ENCODE results near the gene IFNLR1. TPM values are rescaled to one million over a fixed set of nuclear protein-coding genes. Genes with fewer than 3 reads are reported as not detected.

The IFNLR1 gene
- total and polyA plus RNA-seq, 12 donors = 1.8 to 11.5 (median 3.9) TPM

DNA sequence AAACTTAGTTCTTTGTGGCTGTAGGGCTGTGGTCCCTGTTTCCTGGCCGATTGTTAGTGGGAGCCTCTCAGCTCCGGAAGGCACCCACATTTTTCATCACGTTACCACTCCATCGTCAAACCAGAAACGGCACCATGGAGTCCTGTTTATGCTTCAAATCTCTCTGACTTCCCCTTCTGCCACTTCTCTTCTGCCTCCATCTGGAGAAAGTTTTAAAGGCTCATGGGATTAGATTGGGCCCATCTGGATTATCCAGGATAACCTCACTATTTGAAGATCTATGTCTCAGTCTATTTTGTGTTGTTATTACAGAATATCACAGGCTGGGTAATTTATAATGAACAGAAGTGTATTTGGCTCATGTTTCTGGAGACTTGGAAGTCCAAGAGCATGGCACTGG is 24.9 kb downstream of the IFNLR1 start:
- H3K36me3 ChIP-seq (replicated peaks in 1 of 2) = no peaks in the 10 kb centered on the region
- no peak for DNase-seq
- H3K4me3 ChIP-seq = no peak overlapping the region
- WGBS, 4 donors = 71 to 86% (median 78%) methylated on average over 5 of the region's 5 CpGs
- intact Hi-C loops (cut with DNase I) = no loop called here
- no peaks in the 10 kb centered on the region for H3K4me1 ChIP-seq (replicated peaks in 1 of 2)
- no peaks in the 10 kb centered on the region for H3K27me3 ChIP-seq
- no peak overlapping the region for H3K27ac ChIP-seq
- no peaks in the 10 kb centered on the region for H3K9me3 ChIP-seq (replicated peaks in 1 of 3)
- TF ChIP-seq, protein P1, sequence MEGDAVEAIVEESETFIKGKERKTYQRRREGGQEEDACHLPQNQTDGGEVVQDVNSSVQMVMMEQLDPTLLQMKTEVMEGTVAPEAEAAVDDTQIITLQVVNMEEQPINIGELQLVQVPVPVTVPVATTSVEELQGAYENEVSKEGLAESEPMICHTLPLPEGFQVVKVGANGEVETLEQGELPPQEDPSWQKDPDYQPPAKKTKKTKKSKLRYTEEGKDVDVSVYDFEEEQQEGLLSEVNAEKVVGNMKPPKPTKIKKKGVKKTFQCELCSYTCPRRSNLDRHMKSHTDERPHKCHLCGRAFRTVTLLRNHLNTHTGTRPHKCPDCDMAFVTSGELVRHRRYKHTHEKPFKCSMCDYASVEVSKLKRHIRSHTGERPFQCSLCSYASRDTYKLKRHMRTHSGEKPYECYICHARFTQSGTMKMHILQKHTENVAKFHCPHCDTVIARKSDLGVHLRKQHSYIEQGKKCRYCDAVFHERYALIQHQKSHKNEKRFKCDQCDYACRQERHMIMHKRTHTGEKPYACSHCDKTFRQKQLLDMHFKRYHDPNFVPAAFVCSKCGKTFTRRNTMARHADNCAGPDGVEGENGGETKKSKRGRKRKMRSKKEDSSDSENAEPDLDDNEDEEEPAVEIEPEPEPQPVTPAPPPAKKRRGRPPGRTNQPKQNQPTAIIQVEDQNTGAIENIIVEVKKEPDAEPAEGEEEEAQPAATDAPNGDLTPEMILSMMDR (IDR thresholded peaks at IDR 0.05) = no peak
- no peak for TF ChIP-seq POLR2A (IDR thresholded peaks at IDR 0.05)

DNA sequence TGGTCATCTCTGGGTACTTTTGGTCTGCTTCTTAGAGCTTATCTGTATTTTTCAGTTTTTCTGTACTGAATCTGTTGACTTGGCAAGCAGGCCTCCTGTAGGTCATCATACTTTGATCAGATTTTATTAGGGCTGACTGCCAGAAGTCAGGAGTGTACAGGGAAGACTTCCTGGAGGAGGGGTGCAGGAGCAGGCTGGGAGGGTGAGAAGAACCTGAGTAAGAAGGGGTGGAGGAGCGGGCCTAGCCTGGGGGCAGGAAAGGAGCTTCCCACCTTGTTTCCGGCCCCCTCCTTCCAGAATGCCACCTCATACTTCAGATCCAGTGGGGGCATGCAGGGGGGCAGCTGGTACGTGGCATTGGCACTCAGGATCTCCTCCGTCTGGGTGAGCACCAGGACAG is 25.8 kb downstream of the IFNLR1 start:
- Histone ChIP-seq H3K4me3 (no peak overlapping the region), H3K4me1 (replicated peaks in 1 of 2) (no peaks in the 10 kb centered on the region), H3K27me3 (no peaks in the 10 kb centered on the region), H3K36me3 (replicated peaks in 1 of 2) (no peaks in the 10 kb centered on the region), H3K27ac (no peak overlapping the region), H3K9me3 (replicated peaks in 1 of 3) (no peaks in the 10 kb centered on the region)
- intact Hi-C loops (cut with DNase I) = no loop called here
- DNase-seq = no peak
- 86 to 100% (median 89%) methylated on average over 2 to 4 of the region's 4 CpGs for WGBS, 4 donors
- TF ChIP-seq, protein P1 (IDR thresholded peaks at IDR 0.05) = no peak
- TF ChIP-seq POLR2A (IDR thresholded peaks at IDR 0.05) = no peak

DNA sequence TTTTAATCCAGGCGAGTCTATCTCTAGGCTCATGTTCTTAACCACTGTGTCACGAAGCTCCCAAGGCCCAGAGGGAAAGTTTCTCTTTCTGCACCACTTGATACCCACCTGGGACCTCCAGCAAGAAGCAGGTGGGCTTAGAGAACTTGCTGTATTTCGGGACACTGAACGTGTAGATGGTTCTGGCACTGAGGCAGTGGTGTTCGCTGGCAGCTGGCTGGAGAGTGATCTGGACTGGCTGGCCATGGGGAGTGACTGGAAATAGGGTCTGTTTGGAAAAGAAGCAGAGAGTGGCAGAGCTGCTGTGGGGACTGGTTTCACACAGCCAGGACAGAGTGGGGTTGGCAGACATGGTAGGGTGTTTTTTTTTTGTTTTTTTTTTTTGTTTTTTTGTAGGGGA is 27.7 kb downstream of the IFNLR1 start:
- 87 to 96% (median 92%) methylated on average over 5 of the region's 5 CpGs for WGBS, 4 donors
- H3K36me3 ChIP-seq (replicated peaks in 1 of 2) = no peaks in the 10 kb centered on the region
- H3K4me1 ChIP-seq (replicated peaks in 1 of 2) = no peaks in the 10 kb centered on the region
- H3K27me3 ChIP-seq = no peaks in the 10 kb centered on the region
- DNase-seq = no peak
- no peak overlapping the region for H3K4me3 ChIP-seq
- no peak overlapping the region for H3K27ac ChIP-seq
- TF ChIP-seq, protein P1 (IDR thresholded peaks at IDR 0.05) = no peak
- TF ChIP-seq POLR2A (IDR thresholded peaks at IDR 0.05) = no peak
- no peaks in the 10 kb centered on the region for H3K9me3 ChIP-seq (replicated peaks in 1 of 3)
- intact Hi-C loops (cut with DNase I) = no loop called here

DNA sequence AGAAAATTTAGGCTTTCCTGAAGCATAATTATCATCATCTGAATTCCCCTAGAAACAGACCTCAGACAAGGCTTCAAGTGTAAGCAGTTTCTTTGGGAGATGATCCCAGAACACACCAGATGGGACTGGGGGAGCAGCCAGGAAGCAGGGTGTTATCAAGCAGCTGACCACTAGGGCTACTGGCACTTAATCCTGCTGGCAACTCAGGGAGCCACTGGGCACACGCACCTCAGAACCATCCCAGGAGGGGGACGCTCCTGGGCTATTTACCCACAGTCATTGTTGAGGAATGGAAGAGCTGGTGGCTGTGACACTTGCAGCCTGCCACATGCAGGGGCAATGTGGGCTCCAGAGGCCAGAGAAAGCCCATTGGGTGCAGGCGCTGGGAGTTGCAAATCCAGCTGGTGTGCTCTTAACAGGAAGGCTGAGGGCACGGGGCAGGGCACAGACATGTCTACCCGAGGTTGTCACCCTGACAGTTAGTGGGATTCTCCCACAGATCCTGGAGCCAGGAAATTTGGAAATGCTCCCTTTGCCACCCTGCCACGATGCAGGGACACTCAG is 29.1 kb downstream of the IFNLR1 start:
- H3K36me3 ChIP-seq (replicated peaks in 1 of 2) = no peaks in the 10 kb centered on the region
- H3K4me1 ChIP-seq (replicated peaks in 1 of 2) = no peaks in the 10 kb centered on the region
- 81 to 100% (median 92%) methylated on average over 3 to 6 of the region's 6 CpGs for WGBS, 4 donors
- intact Hi-C loops (cut with DNase I) = no loop called here
- H3K27ac ChIP-seq = no peak overlapping the region
- H3K4me3 ChIP-seq = no peak overlapping the region
- no peaks in the 10 kb centered on the region for H3K9me3 ChIP-seq (replicated peaks in 1 of 3)
- no peaks in the 10 kb centered on the region for H3K27me3 ChIP-seq
- no peak for DNase-seq
- TF ChIP-seq, protein P1 (IDR thresholded peaks at IDR 0.05) = no peak
- no peak for TF ChIP-seq POLR2A (IDR thresholded peaks at IDR 0.05)
